SU-DHL-6 (cell line): ENCODE results near the gene TBC1D5.

Source experiments
- H2AFZ ChIP-seq: fragments of 200-600 bp; sonication (generic); 2 replicates; pipeline ENCODE4 v1.6.1; 2014; ENCODE audit warnings: low read depth, mild to moderate bottlenecking, moderate library complexity, mixed read lengths, antibody characterized with exemption, low read length; ENCODE audit not compliant: severe bottlenecking
- H3F3A ChIP-seq: fragments of 200-600 bp; shearing (Covaris generic); 2 replicates; pipeline ENCODE4 v1.6.0; 2016; ENCODE audit warnings: antibody characterized with exemption, mild to moderate bottlenecking; ENCODE audit not compliant: insufficient read depth
- H3K27ac ChIP-seq: fragments of 200-600 bp; sonication (generic); 2 replicates; pipeline ENCODE4 v1.5.1; 2016; ENCODE audit warnings: low read depth, mild to moderate bottlenecking, low read length, moderate library complexity, mixed read lengths
- H3K27me3 ChIP-seq: fragments of 200-600 bp; sonication (generic), shearing (Covaris generic); 2 replicates; pipeline ENCODE4 v1.6.0; 2014; ENCODE audit warnings: mild to moderate bottlenecking, low read length
- H3K36me3 ChIP-seq: fragments of 200-600 bp; sonication (generic); 2 replicates; pipeline ENCODE4 v1.6.1; 2014; ENCODE audit warnings: mild to moderate bottlenecking, low read length, mixed read lengths
- H3K4me2 ChIP-seq: fragments of 300-600, 200-600 bp; shearing (Covaris generic), sonication (generic); 2 replicates; pipeline ENCODE4 v1.6.0; 2014; ENCODE audit warnings: low read length, low read depth, mild to moderate bottlenecking; ENCODE audit not compliant: poor library complexity, severe bottlenecking
- H3K4me3 ChIP-seq: fragments of 200-600 bp; sonication (generic); 2 replicates; pipeline ENCODE4 v1.5.1; 2014; ENCODE audit warnings: antibody characterized with exemption, low read length, mild to moderate bottlenecking, mixed read lengths; ENCODE audit not compliant: insufficient read depth, poor library complexity, severe bottlenecking
- H3K79me2 ChIP-seq: fragments of 200-600 bp; sonication (generic); 2 replicates; pipeline ENCODE4 v1.6.1; 2014; ENCODE audit warnings: mild to moderate bottlenecking, low read length, moderate library complexity; ENCODE audit not compliant: insufficient read depth
- H3K9ac ChIP-seq: fragments of 200-600 bp; sonication (generic); 2 replicates; pipeline ENCODE4 v1.7.0; 2014; ENCODE audit warnings: mild to moderate bottlenecking, low read length
- H3K9me2 ChIP-seq: fragments of 200-600 bp; sonication (generic); replicated peaks from 2 replicates; pipeline ENCODE4 v1.6.1; 2014; ENCODE audit warnings: low read length; ENCODE audit not compliant: insufficient read depth
- H3K9me3 ChIP-seq: fragments of 200-600 bp; sonication (generic); 2 replicates; pipeline ENCODE4 v1.6.1; 2014; ENCODE audit warnings: low read length, mixed read lengths; ENCODE audit not compliant: insufficient read depth
- H4K20me1 ChIP-seq: fragments of 200-600 bp; sonication (generic); 2 replicates; pipeline ENCODE4 v1.6.1; 2014; ENCODE audit warnings: low read depth, mild to moderate bottlenecking, antibody characterized with exemption, low read length, moderate library complexity, mixed read lengths
- EZH2phosphoT487 ChIP-seq: fragments of 200-600 bp; sonication (generic), shearing (Covaris generic); conservative IDR thresholded peaks from 2 replicates; pipeline ENCODE4 v1.6.1; 2018; ENCODE audit warnings: mild to moderate bottlenecking, antibody characterized with exemption, low read length, moderate library complexity, mixed read lengths
- TF ChIP-seq, protein P1 (sequence below): fragments of 200-600 bp; sonication (generic); IDR thresholded peaks from one replicate; pipeline ENCODE4 v1.5.1; 2017; ENCODE audit warnings: antibody characterized with exemption, mild to moderate bottlenecking, low read length, moderate library complexity; ENCODE audit not compliant: insufficient read depth, poor library complexity, severe bottlenecking

TBC1D5 gene

DNA sequence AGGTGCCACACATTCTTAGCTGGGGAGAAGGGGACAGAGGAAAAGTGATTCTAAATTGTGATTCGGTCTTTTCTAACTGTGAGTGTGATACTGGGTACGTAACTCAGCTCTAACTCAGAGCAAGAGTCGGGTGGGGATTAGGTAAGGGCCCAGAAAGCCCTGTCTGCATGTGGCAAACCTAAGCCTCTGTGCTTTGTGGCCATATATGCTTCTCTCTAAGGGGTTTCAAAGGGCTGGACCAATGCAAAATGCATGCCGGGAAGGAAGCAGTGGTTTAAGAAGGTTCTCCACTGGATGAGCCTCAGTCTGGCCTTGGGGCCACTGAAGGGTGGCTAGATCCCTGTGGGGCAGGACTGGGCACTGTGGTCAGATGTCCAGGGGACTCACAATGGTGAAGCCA is 581.8 kb downstream of the TBC1D5 start:
- H3K4me3 ChIP-seq, result no peak overlapping the region

GRCh38 chr3:17158941-17159682 is 583.3 kb downstream of the TBC1D5 start:
- Histone ChIP-seq H4K20me1 (no peaks in the 10 kb centered on the region), H3K9ac (no peak overlapping the region), H3K79me2 (no peaks in the 10 kb centered on the region), H3K9me2 (no peaks in the 10 kb centered on the region), H3K4me2 (no peak overlapping the region), H3K36me3 (no peaks in the 10 kb centered on the region), H3K9me3 (no peaks in the 10 kb centered on the region), H3F3A (no peaks in the 10 kb centered on the region), H3K4me3 (no peak overlapping the region), H2AFZ (no peak overlapping the region), H3K27ac (no peak overlapping the region), H3K27me3 (no peaks in the 10 kb centered on the region)
- no peak for TF ChIP-seq EZH2phosphoT487
- TF ChIP-seq, protein P1, sequence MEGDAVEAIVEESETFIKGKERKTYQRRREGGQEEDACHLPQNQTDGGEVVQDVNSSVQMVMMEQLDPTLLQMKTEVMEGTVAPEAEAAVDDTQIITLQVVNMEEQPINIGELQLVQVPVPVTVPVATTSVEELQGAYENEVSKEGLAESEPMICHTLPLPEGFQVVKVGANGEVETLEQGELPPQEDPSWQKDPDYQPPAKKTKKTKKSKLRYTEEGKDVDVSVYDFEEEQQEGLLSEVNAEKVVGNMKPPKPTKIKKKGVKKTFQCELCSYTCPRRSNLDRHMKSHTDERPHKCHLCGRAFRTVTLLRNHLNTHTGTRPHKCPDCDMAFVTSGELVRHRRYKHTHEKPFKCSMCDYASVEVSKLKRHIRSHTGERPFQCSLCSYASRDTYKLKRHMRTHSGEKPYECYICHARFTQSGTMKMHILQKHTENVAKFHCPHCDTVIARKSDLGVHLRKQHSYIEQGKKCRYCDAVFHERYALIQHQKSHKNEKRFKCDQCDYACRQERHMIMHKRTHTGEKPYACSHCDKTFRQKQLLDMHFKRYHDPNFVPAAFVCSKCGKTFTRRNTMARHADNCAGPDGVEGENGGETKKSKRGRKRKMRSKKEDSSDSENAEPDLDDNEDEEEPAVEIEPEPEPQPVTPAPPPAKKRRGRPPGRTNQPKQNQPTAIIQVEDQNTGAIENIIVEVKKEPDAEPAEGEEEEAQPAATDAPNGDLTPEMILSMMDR, result no peak

More for the DNA sequence above, 581.8 kb downstream of the TBC1D5 start:
- no peaks in the 10 kb centered on the region for H3K9me3 ChIP-seq
- H3K4me2 ChIP-seq, result no peak overlapping the region
- no peak overlapping the region for H3K9ac ChIP-seq
- no peaks in the 10 kb centered on the region for H3K79me2 ChIP-seq
- H3K27me3 ChIP-seq, result no peaks in the 10 kb centered on the region
- no peak overlapping the region for H2AFZ ChIP-seq
- no peaks in the 10 kb centered on the region for H3F3A ChIP-seq
- no peaks in the 10 kb centered on the region for H3K9me2 ChIP-seq
- H4K20me1 ChIP-seq, result no peaks in the 10 kb centered on the region
- no peak overlapping the region for H3K27ac ChIP-seq
- H3K36me3 ChIP-seq, result 0 out of 2 replicates have a peak, but pooled peaks cover 3% of the 10 kb centered on the region
- no peak for TF ChIP-seq EZH2phosphoT487
- TF ChIP-seq, protein P1, result no peak

- Histone ChIP-seq H3K27me3 (no peaks in the 10 kb centered on the region), H3K9me3 (no peaks in the 10 kb centered on the region), H3K9ac (no peak overlapping the region), H4K20me1 (no peaks in the 10 kb centered on the region), H3F3A (no peaks in the 10 kb centered on the region), H3K9me2 (no peaks in the 10 kb centered on the region), H3K79me2 (no peaks in the 10 kb centered on the region), H3K4me3 (no peak overlapping the region), H3K4me2 (no peak overlapping the region), H3K36me3 (no peaks in the 10 kb centered on the region), H2AFZ (no peak overlapping the region), H3K27ac (no peak overlapping the region)
- no peak for TF ChIP-seq EZH2phosphoT487
- TF ChIP-seq, protein P1, result no peak
Observed at GRCh38 chr3:17157713-17158112, 584.7 kb downstream of the TBC1D5 start.
